KMS-11 (cell line): ENCODE data around the gene NPB.

Experiments
- H2AFZ ChIP-seq: fragments of 200-600 bp; sonication (generic); 2 replicates; pipeline ENCODE4 v1.6.1; 2016; ENCODE audit warnings: antibody characterized with exemption, mixed run types, low read depth
- H3K27ac ChIP-seq: fragments of 200-600 bp; sonication (generic); 2 replicates; pipeline ENCODE4 v1.6.1; 2016; ENCODE audit warnings: mild to moderate bottlenecking, mixed run types
- H3K27me3 ChIP-seq: fragments of 200-600 bp; sonication (generic); 2 replicates; pipeline ENCODE4 v1.6.1; 2017; ENCODE audit warnings: mild to moderate bottlenecking, low read depth, mixed run types, moderate library complexity; ENCODE audit not compliant: insufficient read depth
- H3K36me3 ChIP-seq: fragments of 200-600 bp; sonication (generic); 2 replicates; pipeline ENCODE4 v1.6.1; 2017; ENCODE audit warnings: mild to moderate bottlenecking, mixed run types; ENCODE audit not compliant: insufficient read depth
- H3K4me1 ChIP-seq: fragments of 200-600 bp; sonication (generic); 2 replicates; pipeline ENCODE4 v1.6.1; 2016; ENCODE audit warnings: mild to moderate bottlenecking, low read depth, mixed run types; ENCODE audit not compliant: poor library complexity, severe bottlenecking
- H3K4me2 ChIP-seq: fragments of 200-600 bp; sonication (generic); 2 replicates; pipeline ENCODE4 v1.7.0; 2016; ENCODE audit warnings: mild to moderate bottlenecking, mixed run types
- H3K4me3 ChIP-seq: fragments of 200-600 bp; sonication (generic); IDR thresholded peaks from 2 replicates; pipeline ENCODE4 v1.6.1; 2017; ENCODE audit warnings: low read depth, low read length, mixed read lengths; ENCODE audit not compliant: insufficient read depth
- H3K79me2 ChIP-seq: fragments of 200-600 bp; sonication (generic); 2 replicates; pipeline ENCODE4 v1.6.1; 2016; ENCODE audit warnings: low read depth, mixed run types; ENCODE audit not compliant: insufficient read depth
- H3K9ac ChIP-seq: fragments of 200-600 bp; sonication (generic); 2 replicates; pipeline ENCODE4 v1.6.1; 2016; ENCODE audit warnings: mild to moderate bottlenecking, mixed run types
- H4K20me1 ChIP-seq: fragments of 200-600 bp; sonication (generic); 2 replicates; pipeline ENCODE4 v1.6.1; 2016; ENCODE audit warnings: mild to moderate bottlenecking, mixed run types; ENCODE audit not compliant: insufficient read depth
- TF ChIP-seq, protein P1 (sequence below): fragments of 200-600 bp; sonication (generic); conservative IDR thresholded peaks from 2 replicates; pipeline ENCODE4 v1.6.1; 2017; ENCODE audit warnings: low read depth, mild to moderate bottlenecking, antibody characterized with exemption, low read length, moderate library complexity, mixed read lengths

Gene NPB

GRCh38 chr17:81930142-81931125 is 28.4 kb downstream of the NPB start:
- TF ChIP-seq, protein P1, sequence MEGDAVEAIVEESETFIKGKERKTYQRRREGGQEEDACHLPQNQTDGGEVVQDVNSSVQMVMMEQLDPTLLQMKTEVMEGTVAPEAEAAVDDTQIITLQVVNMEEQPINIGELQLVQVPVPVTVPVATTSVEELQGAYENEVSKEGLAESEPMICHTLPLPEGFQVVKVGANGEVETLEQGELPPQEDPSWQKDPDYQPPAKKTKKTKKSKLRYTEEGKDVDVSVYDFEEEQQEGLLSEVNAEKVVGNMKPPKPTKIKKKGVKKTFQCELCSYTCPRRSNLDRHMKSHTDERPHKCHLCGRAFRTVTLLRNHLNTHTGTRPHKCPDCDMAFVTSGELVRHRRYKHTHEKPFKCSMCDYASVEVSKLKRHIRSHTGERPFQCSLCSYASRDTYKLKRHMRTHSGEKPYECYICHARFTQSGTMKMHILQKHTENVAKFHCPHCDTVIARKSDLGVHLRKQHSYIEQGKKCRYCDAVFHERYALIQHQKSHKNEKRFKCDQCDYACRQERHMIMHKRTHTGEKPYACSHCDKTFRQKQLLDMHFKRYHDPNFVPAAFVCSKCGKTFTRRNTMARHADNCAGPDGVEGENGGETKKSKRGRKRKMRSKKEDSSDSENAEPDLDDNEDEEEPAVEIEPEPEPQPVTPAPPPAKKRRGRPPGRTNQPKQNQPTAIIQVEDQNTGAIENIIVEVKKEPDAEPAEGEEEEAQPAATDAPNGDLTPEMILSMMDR, result no peak
- no peak overlapping the region for H3K27ac ChIP-seq
- no peak overlapping the region for H3K4me3 ChIP-seq
- no peak overlapping the region for H3K4me2 ChIP-seq
- H4K20me1 ChIP-seq, result no peaks in the 10 kb centered on the region
- H3K36me3 ChIP-seq, result no peaks in the 10 kb centered on the region
- H3K27me3 ChIP-seq, result no peaks in the 10 kb centered on the region
- H2AFZ ChIP-seq, result no peak overlapping the region
- H3K9ac ChIP-seq, result no peak overlapping the region
- peaks cover 21% of the 10 kb centered on the region for H3K4me1 ChIP-seq
- peaks cover 17% of the 10 kb centered on the region for H3K79me2 ChIP-seq

- H3K27me3 ChIP-seq, result no peaks in the 10 kb centered on the region
- H3K27ac ChIP-seq, result no peak overlapping the region
- H4K20me1 ChIP-seq, result no peaks in the 10 kb centered on the region
- TF ChIP-seq, protein P1, result no peak
- no peak overlapping the region for H3K4me3 ChIP-seq
- no peak overlapping the region for H2AFZ ChIP-seq
- peaks cover 14% of the 10 kb centered on the region for H3K4me1 ChIP-seq
- no peak overlapping the region for H3K9ac ChIP-seq
- no peaks in the 10 kb centered on the region for H3K36me3 ChIP-seq
- H3K4me2 ChIP-seq, result no peak overlapping the region
- peaks cover 16% of the 10 kb centered on the region for H3K79me2 ChIP-seq
Observed at GRCh38 chr17:81931189-81931556, 29.1 kb downstream of the NPB start.

GRCh38 chr17:81931557-81932332 is 29.7 kb downstream of the NPB start:
- Histone ChIP-seq H3K79me2 (peaks cover 16% of the 10 kb centered on the region), H3K36me3 (no peaks in the 10 kb centered on the region), H3K4me1 (peaks cover 14% of the 10 kb centered on the region), H3K9ac (no peak overlapping the region), H3K4me2 (no peak overlapping the region), H3K27ac (no peak overlapping the region), H4K20me1 (no peaks in the 10 kb centered on the region), H3K27me3 (no peaks in the 10 kb centered on the region), H2AFZ (no peak overlapping the region), H3K4me3 (no peak overlapping the region)
- TF ChIP-seq, protein P1, result no peak

DNA sequence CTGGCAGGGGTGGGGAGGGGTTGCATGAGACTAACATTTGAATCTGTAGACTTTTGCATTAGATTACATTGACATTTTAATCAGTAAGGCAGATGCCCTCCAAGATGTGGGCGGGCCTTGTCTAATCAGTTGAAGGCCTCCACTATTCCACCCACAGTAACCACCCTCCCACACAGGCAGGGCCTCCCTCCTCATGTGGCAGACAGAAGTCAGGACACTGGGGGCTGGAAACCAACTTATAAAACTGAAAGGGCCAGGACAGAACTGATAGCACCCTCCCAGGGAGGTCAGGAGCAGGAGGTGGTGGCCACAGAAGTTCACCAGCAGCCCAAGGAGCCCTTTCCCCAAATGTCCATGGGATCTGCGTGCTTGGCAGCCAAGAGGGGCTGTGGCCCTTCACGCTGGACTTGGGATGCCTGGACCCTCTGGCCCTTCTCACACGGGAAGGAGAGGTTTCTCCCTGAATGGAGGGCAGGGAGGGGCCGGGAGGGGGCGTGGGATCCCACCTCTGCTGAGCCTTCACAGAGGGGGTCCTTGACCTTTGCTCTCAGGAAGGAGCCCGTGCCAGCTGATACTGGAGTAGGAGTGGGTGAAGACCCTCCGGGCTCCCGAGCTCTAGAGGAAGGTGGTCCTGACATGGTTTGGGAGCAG is 30.4 kb downstream of the NPB start:
- H3K27ac ChIP-seq, result no peak overlapping the region
- H3K79me2 ChIP-seq, result peaks cover 14% of the 10 kb centered on the region; the same call in 1 of the 2 replicates
- no peak overlapping the region for H3K9ac ChIP-seq
- H4K20me1 ChIP-seq, result no peaks in the 10 kb centered on the region
- H3K4me1 ChIP-seq, result peaks cover 15% of the 10 kb centered on the region
- H2AFZ ChIP-seq, result no peak overlapping the region
- H3K4me3 ChIP-seq, result no peak overlapping the region
- H3K36me3 ChIP-seq, result no peaks in the 10 kb centered on the region
- TF ChIP-seq, protein P1, result no peak
- H3K4me2 ChIP-seq, result no peak overlapping the region
- no peaks in the 10 kb centered on the region for H3K27me3 ChIP-seq
